Esophagus squamous epithelium (tissue), 5 donors: ENCODE measurements around the gene RPS24. TPM values are rescaled to one million over a fixed set of nuclear protein-coding genes. Genes with fewer than 3 reads are reported as not detected.

Source experiments
- DNase-seq: peaks from one replicate; lab custom pipeline; 2025; lab: John Stamatoyannopoulos, UW
- H3K27ac ChIP-seq, 4 donors: fragments of 200-600 bp; sonication (generic); one replicate each; pipeline ENCODE4 v1.5.1; 2016 to 2019; ENCODE audit warnings: mild to moderate bottlenecking in 1 of 4
- H3K27me3 ChIP-seq, 4 donors: fragments of 200-600 bp; sonication (generic); 1 replicate in 3 of 4; 2 replicates in 1 of 4; pipeline versions ENCODE4 v1.5.1 to v1.6.0; 2017 to 2021; ENCODE audit warnings: antibody characterized with exemption in 1 of 4
- H3K36me3 ChIP-seq, 3 donors: fragments of 200-600 bp; sonication (generic); one replicate each; pipeline ENCODE4 v1.5.1; 2016 to 2019
- H3K4me1 ChIP-seq, 3 donors: fragments of 200-600 bp; sonication (generic); one replicate each; pipeline ENCODE4 v1.5.1; 2017 to 2019
- H3K4me3 ChIP-seq, 4 donors: fragments of 200-600 bp; sonication (generic); 1 replicate in 3 of 4; 2 replicates in 1 of 4; pipeline ENCODE4 v1.5.1; 2016 to 2019; ENCODE audit warnings: mild to moderate bottlenecking in 2 of 4, moderate library complexity in 1 of 4
- H3K9me3 ChIP-seq, 3 donors: fragments of 200-600 bp; sonication (generic); one replicate each; pipeline ENCODE4 v1.5.1; 2016 to 2019
- POLR2A ChIP-seq, 4 donors: fragments of 450-650 bp; IDR thresholded peaks; one replicate each; pipeline ENCODE4 v1.6.1; 2017; ENCODE audit warnings: antibody characterized with exemption in 4 of 4, mild to moderate bottlenecking in 4 of 4, moderate library complexity in 3 of 4
- WGBS, 2 donors: methylation state at CpG; one replicate each; pipeline ENCODE4 v1.1.5; 2018; 5-methylcytosine and 5-hydroxymethylcytosine counted together
- intact Hi-C: fragments of 100-400 bp; cut with DNase I; formaldehyde crosslinking; loops from one replicate; pipeline ENCODE4 v1.15.0; 2022
- total RNA-seq, 4 donors: library from RNA; depleted of rRNA; stranded (reverse); fragments of >200 nt; gene quantifications; one replicate each; pipeline ENCODE4 v1.1.0, GENCODE V29; 2016
- TF ChIP-seq, protein P1 (sequence below), 6 experiments: fragments of 450-650 bp in 4 of 6; fragments of 200-600 bp in 2 of 6; sonication (generic) in 2 of 6; IDR thresholded peaks; one replicate each; pipeline ENCODE4 v1.5.1; 2016 to 2019; ENCODE audit warnings: antibody characterized with exemption in 6 of 6, mild to moderate bottlenecking in 4 of 6, moderate library complexity in 4 of 6
- donor health status: DM: yes; HTN: yes; CAD: no.

Gene RPS24
- total RNA-seq, 4 donors from 2014 or later, result 1,266 to 3,992 (median 2,440) TPM

DNA sequence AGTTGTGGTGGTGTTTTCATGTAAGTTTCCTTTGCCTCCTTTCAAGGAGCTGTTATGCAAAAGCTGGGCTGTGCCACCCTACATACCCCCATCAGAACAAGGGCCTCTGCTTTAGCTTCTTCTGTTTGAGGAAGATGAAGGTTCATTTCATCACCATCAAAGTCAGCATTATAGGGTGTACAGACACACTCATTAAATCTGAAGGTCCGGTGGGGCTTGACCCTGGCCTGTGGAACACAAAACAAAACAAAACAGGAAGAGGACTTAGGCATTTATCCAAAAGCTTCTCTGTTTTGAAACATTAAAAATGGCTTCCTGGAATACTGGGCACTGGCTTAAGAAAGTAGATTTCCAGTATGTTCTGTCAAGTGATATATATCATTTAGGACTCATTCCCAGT is 20.1 kb upstream of the RPS24 start:
- Histone ChIP-seq H3K4me1 (no peaks in the 10 kb centered on the region), H3K4me3 (no peak overlapping the region), H3K27me3 (no peaks in the 10 kb centered on the region), H3K9me3 (no peaks in the 10 kb centered on the region), H3K27ac (no peak overlapping the region), H3K36me3 (peaks cover 16 to 100% (median 35%) of the 10 kb centered on the region in 3 donors)
- intact Hi-C loops, result no loop called here
- no peak for DNase-seq
- no peak for TF ChIP-seq POLR2A (IDR thresholded peaks at IDR 0.05)
- TF ChIP-seq, protein P1, sequence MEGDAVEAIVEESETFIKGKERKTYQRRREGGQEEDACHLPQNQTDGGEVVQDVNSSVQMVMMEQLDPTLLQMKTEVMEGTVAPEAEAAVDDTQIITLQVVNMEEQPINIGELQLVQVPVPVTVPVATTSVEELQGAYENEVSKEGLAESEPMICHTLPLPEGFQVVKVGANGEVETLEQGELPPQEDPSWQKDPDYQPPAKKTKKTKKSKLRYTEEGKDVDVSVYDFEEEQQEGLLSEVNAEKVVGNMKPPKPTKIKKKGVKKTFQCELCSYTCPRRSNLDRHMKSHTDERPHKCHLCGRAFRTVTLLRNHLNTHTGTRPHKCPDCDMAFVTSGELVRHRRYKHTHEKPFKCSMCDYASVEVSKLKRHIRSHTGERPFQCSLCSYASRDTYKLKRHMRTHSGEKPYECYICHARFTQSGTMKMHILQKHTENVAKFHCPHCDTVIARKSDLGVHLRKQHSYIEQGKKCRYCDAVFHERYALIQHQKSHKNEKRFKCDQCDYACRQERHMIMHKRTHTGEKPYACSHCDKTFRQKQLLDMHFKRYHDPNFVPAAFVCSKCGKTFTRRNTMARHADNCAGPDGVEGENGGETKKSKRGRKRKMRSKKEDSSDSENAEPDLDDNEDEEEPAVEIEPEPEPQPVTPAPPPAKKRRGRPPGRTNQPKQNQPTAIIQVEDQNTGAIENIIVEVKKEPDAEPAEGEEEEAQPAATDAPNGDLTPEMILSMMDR (IDR thresholded peaks at IDR 0.05), result no peak
- WGBS, 2 donors, result 64 to 83% methylated on average over 1 of the region's 1 CpG

GRCh38 chr10:78015546-78015945 is 18.1 kb upstream of the RPS24 start:
- Histone ChIP-seq H3K27me3 (no peaks in the 10 kb centered on the region), H3K4me3 (no peak overlapping the region), H3K36me3 (peaks cover 9 to 100% (median 48%) of the 10 kb centered on the region in 3 donors), H3K4me1 (no peaks in the 10 kb centered on the region), H3K9me3 (no peaks in the 10 kb centered on the region), H3K27ac (no peak overlapping the region)
- WGBS, 2 donors, result 88 to 95% methylated on average over 5 of the region's 5 CpGs
- TF ChIP-seq, protein P1 (IDR thresholded peaks at IDR 0.05), result no peak
- TF ChIP-seq POLR2A (IDR thresholded peaks at IDR 0.05), result no peak
- intact Hi-C loops, result no loop called here
- DNase-seq, result no peak

GRCh38 chr10:78017856-78018255 is 15.8 kb upstream of the RPS24 start:
- 77 to 92% methylated on average over 5 of the region's 5 CpGs for WGBS, 2 donors
- H3K36me3 ChIP-seq, result peaks cover 17 to 100% (median 53%) of the 10 kb centered on the region in 3 donors
- intact Hi-C loops, result no loop called here

GRCh38 chr10:78019264-78019663 is 14.4 kb upstream of the RPS24 start:
- TF ChIP-seq, protein P1 (IDR thresholded peaks at IDR 0.05), result no peak
- TF ChIP-seq POLR2A (IDR thresholded peaks at IDR 0.05), result no peak
- 81 to 83% methylated on average over 3 of the region's 3 CpGs for WGBS, 2 donors
- no peaks in the 10 kb centered on the region for H3K9me3 ChIP-seq
- H3K4me1 ChIP-seq, result no peaks in the 10 kb centered on the region
- H3K36me3 ChIP-seq, result peaks cover 24 to 100% (median 62%) of the 10 kb centered on the region in 3 donors
- no peaks in the 10 kb centered on the region for H3K27me3 ChIP-seq
- H3K27ac ChIP-seq, result no peak overlapping the region
- intact Hi-C loops, result no loop called here
- DNase-seq, result no peak
- H3K4me3 ChIP-seq, result no peak overlapping the region

More at GRCh38 chr10:78017856-78018255, 15.8 kb upstream of the RPS24 start:
- Histone ChIP-seq H3K9me3 (no peaks in the 10 kb centered on the region), H3K4me1 (no peaks in the 10 kb centered on the region), H3K27me3 (no peaks in the 10 kb centered on the region), H3K27ac (no peak overlapping the region), H3K4me3 (no peak overlapping the region)
- DNase-seq, result no peak
- TF ChIP-seq, protein P1 (IDR thresholded peaks at IDR 0.05), result no peak
- TF ChIP-seq POLR2A (IDR thresholded peaks at IDR 0.05), result no peak

DNA sequence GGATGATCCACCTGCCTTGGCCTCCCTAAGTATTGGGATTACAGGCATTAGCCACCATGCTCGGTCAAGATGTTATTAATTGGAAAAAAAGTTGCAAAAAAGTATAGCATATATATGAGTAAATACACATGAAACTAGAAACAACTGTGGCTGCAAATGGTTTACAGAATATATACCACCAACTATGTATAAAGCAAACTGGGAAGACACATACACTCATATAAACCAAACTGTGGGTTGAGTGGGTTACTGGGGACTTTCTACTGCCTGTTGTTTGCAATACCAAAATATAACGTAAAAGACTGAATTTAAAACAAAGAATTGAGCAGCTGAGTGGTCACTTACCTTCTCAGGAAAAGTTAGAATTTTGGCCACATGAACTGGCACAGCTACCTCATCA is 12.5 kb upstream of the RPS24 start:
- no peaks in the 10 kb centered on the region for H3K4me1 ChIP-seq
- intact Hi-C loops, result loop anchor here (5.0 kb wide), 1 partner anchor 194 kb away; no protein-coding TSS in a partner anchor
- no peaks in the 10 kb centered on the region for H3K9me3 ChIP-seq
- 74 to 88% methylated on average over 2 of the region's 2 CpGs for WGBS, 2 donors
- no peak overlapping the region for H3K4me3 ChIP-seq
- H3K27ac ChIP-seq, result no peak overlapping the region
- TF ChIP-seq, protein P1 (IDR thresholded peaks at IDR 0.05), result no peak
- TF ChIP-seq POLR2A (IDR thresholded peaks at IDR 0.05), result no peak
- peaks cover 24 to 100% (median 73%) of the 10 kb centered on the region in 3 donors for H3K36me3 ChIP-seq
- H3K27me3 ChIP-seq, result no peaks in the 10 kb centered on the region
- no peak for DNase-seq
